KMS-11 (cell line): ENCODE results near the gene BMP2.

ENCODE experiments used
- H2AFZ ChIP-seq: fragments of 200-600 bp; sonication (generic); 2 replicates; pipeline ENCODE4 v1.6.1; 2016; ENCODE audit warnings: antibody characterized with exemption, mixed run types, low read depth
- H3K27ac ChIP-seq: fragments of 200-600 bp; sonication (generic); 2 replicates; pipeline ENCODE4 v1.6.1; 2016; ENCODE audit warnings: mild to moderate bottlenecking, mixed run types
- H3K27me3 ChIP-seq: fragments of 200-600 bp; sonication (generic); 2 replicates; pipeline ENCODE4 v1.6.1; 2017; ENCODE audit warnings: mild to moderate bottlenecking, low read depth, mixed run types, moderate library complexity; ENCODE audit not compliant: insufficient read depth
- H3K36me3 ChIP-seq: fragments of 200-600 bp; sonication (generic); 2 replicates; pipeline ENCODE4 v1.6.1; 2017; ENCODE audit warnings: mild to moderate bottlenecking, mixed run types; ENCODE audit not compliant: insufficient read depth
- H3K4me1 ChIP-seq: fragments of 200-600 bp; sonication (generic); 2 replicates; pipeline ENCODE4 v1.6.1; 2016; ENCODE audit warnings: mild to moderate bottlenecking, low read depth, mixed run types; ENCODE audit not compliant: poor library complexity, severe bottlenecking
- H3K4me2 ChIP-seq: fragments of 200-600 bp; sonication (generic); 2 replicates; pipeline ENCODE4 v1.7.0; 2016; ENCODE audit warnings: mild to moderate bottlenecking, mixed run types
- H3K4me3 ChIP-seq: fragments of 200-600 bp; sonication (generic); IDR thresholded peaks from 2 replicates; pipeline ENCODE4 v1.6.1; 2017; ENCODE audit warnings: low read depth, low read length, mixed read lengths; ENCODE audit not compliant: insufficient read depth
- H3K79me2 ChIP-seq: fragments of 200-600 bp; sonication (generic); 2 replicates; pipeline ENCODE4 v1.6.1; 2016; ENCODE audit warnings: low read depth, mixed run types; ENCODE audit not compliant: insufficient read depth
- H3K9ac ChIP-seq: fragments of 200-600 bp; sonication (generic); 2 replicates; pipeline ENCODE4 v1.6.1; 2016; ENCODE audit warnings: mild to moderate bottlenecking, mixed run types
- H4K20me1 ChIP-seq: fragments of 200-600 bp; sonication (generic); 2 replicates; pipeline ENCODE4 v1.6.1; 2016; ENCODE audit warnings: mild to moderate bottlenecking, mixed run types; ENCODE audit not compliant: insufficient read depth
- TF ChIP-seq, protein P1 (sequence below): fragments of 200-600 bp; sonication (generic); conservative IDR thresholded peaks from 2 replicates; pipeline ENCODE4 v1.6.1; 2017; ENCODE audit warnings: low read depth, mild to moderate bottlenecking, antibody characterized with exemption, low read length, moderate library complexity, mixed read lengths

BMP2 gene

DNA sequence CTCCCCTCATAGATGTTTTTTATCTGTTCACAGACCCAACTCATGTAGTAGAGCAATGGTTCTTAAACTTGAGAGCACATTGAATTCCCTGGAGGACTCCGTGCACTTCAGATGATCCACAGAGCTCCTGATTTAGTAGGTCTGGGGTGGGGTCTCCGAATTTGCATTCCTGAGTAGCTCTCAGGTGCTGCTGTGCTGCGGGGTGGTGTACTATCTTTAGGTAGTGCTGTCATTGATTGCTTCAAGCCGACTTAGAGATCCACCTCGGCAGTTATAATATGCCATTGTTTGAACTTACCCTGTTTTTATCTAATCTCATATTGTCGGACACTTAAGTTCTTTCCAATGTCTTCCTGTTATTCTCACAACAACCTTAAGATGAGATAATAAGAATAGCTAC lies 45.0 kb downstream of the BMP2 start:
- Histone ChIP-seq H3K27ac (no peak overlapping the region), H2AFZ (no peak overlapping the region), H3K9ac (no peak overlapping the region), H3K27me3 (no peaks in the 10 kb centered on the region), H4K20me1 (no peaks in the 10 kb centered on the region), H3K79me2 (no peaks in the 10 kb centered on the region), H3K36me3 (no peaks in the 10 kb centered on the region), H3K4me3 (no peak overlapping the region), H3K4me2 (no peak overlapping the region), H3K4me1 (no peaks in the 10 kb centered on the region)
- TF ChIP-seq, protein P1, sequence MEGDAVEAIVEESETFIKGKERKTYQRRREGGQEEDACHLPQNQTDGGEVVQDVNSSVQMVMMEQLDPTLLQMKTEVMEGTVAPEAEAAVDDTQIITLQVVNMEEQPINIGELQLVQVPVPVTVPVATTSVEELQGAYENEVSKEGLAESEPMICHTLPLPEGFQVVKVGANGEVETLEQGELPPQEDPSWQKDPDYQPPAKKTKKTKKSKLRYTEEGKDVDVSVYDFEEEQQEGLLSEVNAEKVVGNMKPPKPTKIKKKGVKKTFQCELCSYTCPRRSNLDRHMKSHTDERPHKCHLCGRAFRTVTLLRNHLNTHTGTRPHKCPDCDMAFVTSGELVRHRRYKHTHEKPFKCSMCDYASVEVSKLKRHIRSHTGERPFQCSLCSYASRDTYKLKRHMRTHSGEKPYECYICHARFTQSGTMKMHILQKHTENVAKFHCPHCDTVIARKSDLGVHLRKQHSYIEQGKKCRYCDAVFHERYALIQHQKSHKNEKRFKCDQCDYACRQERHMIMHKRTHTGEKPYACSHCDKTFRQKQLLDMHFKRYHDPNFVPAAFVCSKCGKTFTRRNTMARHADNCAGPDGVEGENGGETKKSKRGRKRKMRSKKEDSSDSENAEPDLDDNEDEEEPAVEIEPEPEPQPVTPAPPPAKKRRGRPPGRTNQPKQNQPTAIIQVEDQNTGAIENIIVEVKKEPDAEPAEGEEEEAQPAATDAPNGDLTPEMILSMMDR = no peak

DNA sequence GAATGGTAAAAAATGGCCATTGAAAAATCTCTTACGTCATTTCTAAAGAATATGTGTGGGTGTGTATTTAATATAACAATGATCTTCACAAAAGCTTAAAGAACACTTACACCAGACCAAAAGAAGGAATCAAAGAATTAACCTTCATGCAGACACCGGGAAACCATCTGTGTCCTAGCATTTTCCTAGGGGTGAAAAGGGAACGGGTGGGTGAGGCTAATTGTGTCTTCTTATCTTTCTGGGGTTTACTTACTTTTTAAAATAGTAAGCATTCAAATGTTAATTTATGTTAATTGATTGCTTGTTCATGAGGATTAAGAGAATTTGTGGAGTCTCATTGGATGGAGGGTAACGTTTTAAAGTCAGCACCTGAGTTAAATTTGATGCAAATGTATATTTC lies 47.5 kb downstream of the BMP2 start:
- H3K36me3 ChIP-seq = no peaks in the 10 kb centered on the region
- TF ChIP-seq, protein P1 = no peak
- no peak overlapping the region for H3K9ac ChIP-seq
- H3K4me3 ChIP-seq = no peak overlapping the region
- H2AFZ ChIP-seq = no peak overlapping the region
- H3K27ac ChIP-seq = no peak overlapping the region
- H3K4me2 ChIP-seq = no peak overlapping the region
- H4K20me1 ChIP-seq = no peaks in the 10 kb centered on the region
- H3K4me1 ChIP-seq = no peaks in the 10 kb centered on the region
- no peaks in the 10 kb centered on the region for H3K79me2 ChIP-seq
- H3K27me3 ChIP-seq = no peaks in the 10 kb centered on the region

DNA sequence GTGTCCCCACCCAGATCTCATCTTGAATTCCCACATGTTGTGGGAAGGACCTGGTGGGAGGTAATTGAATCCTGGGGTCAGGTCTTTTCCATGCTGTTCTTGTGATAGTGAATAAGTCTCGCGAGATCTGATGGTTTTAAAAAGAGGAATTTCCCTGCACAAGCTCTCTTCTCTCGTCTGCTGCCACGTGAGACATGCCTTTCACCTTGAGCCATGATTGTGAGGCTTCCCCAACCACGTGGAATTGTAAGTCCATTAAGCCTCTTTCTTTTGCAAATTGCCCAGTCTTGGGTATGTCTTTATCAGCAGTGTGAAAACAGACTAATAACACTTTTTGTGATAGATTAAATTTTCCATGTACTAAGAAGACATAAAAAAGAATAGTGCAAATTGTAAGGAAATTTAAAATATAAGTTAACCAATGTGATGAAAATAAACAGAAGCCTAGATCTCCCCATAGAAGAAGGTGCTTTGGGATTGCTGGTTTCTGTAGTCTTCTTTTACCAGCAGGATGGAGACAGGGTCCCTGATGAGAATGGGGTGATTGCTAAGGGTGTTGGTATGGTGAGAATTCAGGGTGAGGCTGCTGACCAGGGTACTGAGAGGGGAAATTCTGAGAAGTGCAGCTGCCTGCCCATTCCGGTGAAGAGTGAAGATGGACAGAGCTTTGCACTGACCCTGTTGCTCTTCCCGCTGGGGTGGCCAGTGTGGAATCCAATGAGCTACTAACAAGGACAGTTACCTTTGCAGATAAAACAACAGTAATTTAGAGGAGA lies 50.7 kb downstream of the BMP2 start:
- TF ChIP-seq, protein P1 = no peak
- no peaks in the 10 kb centered on the region for H4K20me1 ChIP-seq
- no peak overlapping the region for H3K4me3 ChIP-seq
- H3K9ac ChIP-seq = no peak overlapping the region
- no peak overlapping the region for H2AFZ ChIP-seq
- no peaks in the 10 kb centered on the region for H3K4me1 ChIP-seq
- H3K79me2 ChIP-seq = no peaks in the 10 kb centered on the region
- no peak overlapping the region for H3K27ac ChIP-seq
- no peaks in the 10 kb centered on the region for H3K27me3 ChIP-seq
- no peaks in the 10 kb centered on the region for H3K36me3 ChIP-seq
- no peak overlapping the region for H3K4me2 ChIP-seq

DNA sequence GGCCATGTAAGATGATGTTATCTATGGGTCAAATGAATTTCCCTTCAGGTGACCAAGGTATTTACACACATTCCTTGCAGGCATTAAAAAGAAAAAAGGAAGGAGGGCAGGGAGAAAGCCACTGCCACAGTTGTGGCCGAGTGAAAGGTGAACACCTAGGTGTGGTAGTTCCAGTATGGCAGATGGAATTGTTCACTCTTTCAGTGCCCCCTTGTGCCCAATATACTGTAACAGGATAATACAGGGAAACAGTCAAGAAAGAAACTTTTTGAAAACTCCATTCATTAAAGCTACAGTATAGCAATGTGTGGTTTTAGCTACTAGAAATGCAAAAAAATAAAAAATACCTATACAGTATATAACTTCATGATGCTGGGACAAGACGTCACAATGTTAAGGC lies 52.1 kb downstream of the BMP2 start:
- Histone ChIP-seq H3K4me3 (no peak overlapping the region), H3K4me1 (no peaks in the 10 kb centered on the region), H3K36me3 (no peaks in the 10 kb centered on the region), H3K9ac (no peak overlapping the region), H2AFZ (no peak overlapping the region), H3K4me2 (no peak overlapping the region), H3K79me2 (no peaks in the 10 kb centered on the region), H3K27ac (no peak overlapping the region), H3K27me3 (no peaks in the 10 kb centered on the region), H4K20me1 (no peaks in the 10 kb centered on the region)
- TF ChIP-seq, protein P1 = no peak
